ENCODE data around the gene RABAC1.
"Not testable (repeated sequence)": the region's sequence is repeated elsewhere in the genome, so short reads cannot be mapped to it uniquely, and the experiment has no call there.

RABAC1 gene

GRCh38 chr19:41917676-41918075, 41.4 kb downstream of the RABAC1 start:
- no peaks in the 10 kb centered on the region for H3K4me1 Mint-ChIP-seq
- TF ChIP-seq CTCF (IDR thresholded peaks at IDR 0.05; ENCODE audit: unreplicated experiment in 3 of 3): no peak
- no peak overlapping the region for H3K27ac Mint-ChIP-seq
- no peaks in the 10 kb centered on the region for H3K36me3 Mint-ChIP-seq (ENCODE audit: low read depth)
- peaks cover 19% of the 10 kb centered on the region for H3K27me3 Mint-ChIP-seq (ENCODE audit: low read depth)
- H3K4me3 Mint-ChIP-seq: no peak overlapping the region
- no peaks in the 10 kb centered on the region for H3K9me3 Mint-ChIP-seq

- no peak for TF ChIP-seq CTCF (IDR thresholded peaks at IDR 0.05; ENCODE audit: unreplicated experiment in 3 of 3)
- peaks cover 37% of the 10 kb centered on the region for H3K27me3 Mint-ChIP-seq (ENCODE audit: low read depth)
- H3K4me1 Mint-ChIP-seq: peaks cover 4% of the 10 kb centered on the region
- no peaks in the 10 kb centered on the region for H3K36me3 Mint-ChIP-seq (ENCODE audit: low read depth)
- H3K27ac Mint-ChIP-seq: no peak overlapping the region
- no peaks in the 10 kb centered on the region for H3K9me3 Mint-ChIP-seq
- no peak overlapping the region for H3K4me3 Mint-ChIP-seq
These were observed 43.2 kb downstream of the RABAC1 start for GRCh38 chr19:41915776-41916414.

DNA sequence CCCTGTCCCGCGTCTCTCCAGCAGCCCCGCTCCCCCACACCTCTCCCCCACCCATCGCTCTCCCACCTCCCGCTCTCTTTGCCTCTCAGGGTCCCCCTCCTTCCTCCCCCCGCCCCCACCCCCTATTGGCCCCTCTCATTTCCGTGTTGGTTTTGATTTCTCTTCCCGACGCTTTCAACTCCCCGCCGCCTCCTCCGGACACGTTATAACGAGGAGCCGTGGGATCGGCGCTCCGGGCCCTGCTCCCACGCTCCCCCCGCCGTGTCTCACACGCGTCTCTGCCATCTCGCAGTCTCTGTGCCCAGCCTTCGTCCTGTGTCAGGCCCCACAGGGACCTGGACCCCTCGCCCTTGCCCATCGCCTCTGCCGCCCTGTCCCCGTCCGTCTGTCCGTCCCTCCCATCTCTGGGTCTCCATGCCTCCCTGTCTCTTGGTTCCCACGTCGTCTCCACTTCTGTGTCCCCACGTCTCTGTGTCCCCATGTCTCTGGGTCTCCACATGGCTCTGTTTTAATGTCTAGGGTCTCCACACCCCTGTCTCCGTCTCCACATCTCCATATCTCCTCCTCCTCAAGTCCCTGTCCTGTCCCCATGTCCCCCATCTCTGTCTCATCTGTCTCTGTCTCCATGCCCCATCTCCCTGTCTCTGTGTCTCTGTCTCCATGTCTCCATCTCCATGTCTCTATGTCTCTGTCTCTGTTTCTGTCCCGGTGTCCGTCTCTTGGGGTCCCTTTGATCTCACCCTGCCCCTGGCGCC, 43.9 kb downstream of the RABAC1 start:
- H3K27me3 Mint-ChIP-seq (ENCODE audit: low read depth): peaks cover 44% of the 10 kb centered on the region
- no peaks in the 10 kb centered on the region for H3K9me3 Mint-ChIP-seq
- no peaks in the 10 kb centered on the region for H3K36me3 Mint-ChIP-seq (ENCODE audit: low read depth)
- H3K4me1 Mint-ChIP-seq: peaks cover 4% of the 10 kb centered on the region
- no peak for TF ChIP-seq CTCF (IDR thresholded peaks at IDR 0.05; ENCODE audit: unreplicated experiment in 3 of 3)
- H3K4me3 Mint-ChIP-seq: no peak overlapping the region
- H3K27ac Mint-ChIP-seq: no peak overlapping the region

- H3K4me1 Mint-ChIP-seq; H3K27ac Mint-ChIP-seq; H3K9me3 Mint-ChIP-seq; H3K36me3 Mint-ChIP-seq (ENCODE audit: low read depth): not testable (repeated sequence)
- peak overlapping the region in 1 of 3 experiments; percentile 18 for H3K4me3 Mint-ChIP-seq
- peaks cover 48% of the 10 kb centered on the region for H3K27me3 Mint-ChIP-seq (ENCODE audit: low read depth)
These were observed 44.7 kb downstream of the RABAC1 start for GRCh38 chr19:41914424-41914834.

DNA sequence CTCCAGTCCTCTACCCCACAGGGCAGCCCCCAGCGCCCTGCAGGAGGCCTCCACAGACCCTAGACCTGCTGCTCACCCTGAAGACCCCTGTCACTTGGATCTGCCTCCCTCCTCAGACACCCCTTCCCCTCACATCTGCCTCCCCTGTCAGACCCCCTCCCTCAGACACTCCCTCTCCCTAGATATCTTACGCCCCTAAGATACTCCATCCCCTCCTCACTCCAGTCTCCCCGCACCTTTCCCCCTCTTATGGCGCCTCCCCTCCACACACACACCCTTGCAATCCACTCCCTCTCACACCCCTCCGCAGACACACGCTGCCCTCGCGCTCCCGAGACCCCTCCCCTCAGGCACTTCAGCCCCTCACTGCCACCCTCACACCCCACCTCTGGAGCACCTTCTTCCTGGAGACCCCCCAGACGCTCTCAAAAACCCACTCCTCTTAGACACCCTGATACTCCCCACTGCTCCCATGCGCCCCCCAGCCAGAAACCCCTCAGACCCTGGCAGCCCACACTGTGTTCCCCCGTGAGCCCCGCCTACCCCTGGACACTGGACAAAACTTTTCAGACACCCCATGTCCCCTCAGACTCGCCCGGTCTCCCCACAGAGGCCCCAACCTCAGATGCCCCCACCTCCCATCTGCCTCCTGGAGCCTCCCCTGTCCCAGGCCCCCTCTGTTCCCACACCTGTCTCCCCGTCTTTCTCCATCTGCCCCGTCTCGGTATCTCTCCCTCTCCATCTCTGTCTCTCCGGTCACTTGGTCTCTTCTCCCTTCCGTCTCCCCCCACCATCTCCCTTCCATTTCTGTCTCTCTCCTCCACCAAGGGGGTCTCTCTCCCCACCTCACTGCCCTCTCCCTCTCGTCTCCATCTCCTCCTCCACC, 45.3 kb downstream of the RABAC1 start:
- Mint-ChIP-seq H3K4me3 (peak overlapping the region in 1 of 3 experiments; percentile 18), H3K27ac (no peak overlapping the region), H3K27me3 (ENCODE audit: low read depth) (peaks cover 53% of the 10 kb centered on the region), H3K4me1 (peaks cover 4% of the 10 kb centered on the region), H3K36me3 (ENCODE audit: low read depth) (no peaks in the 10 kb centered on the region), H3K9me3 (no peaks in the 10 kb centered on the region)
- no peak for TF ChIP-seq CTCF (IDR thresholded peaks at IDR 0.05; ENCODE audit: unreplicated experiment in 3 of 3)

GRCh38 chr19:41912899-41913537, 46.1 kb downstream of the RABAC1 start:
- no peak overlapping the region for H3K27ac Mint-ChIP-seq
- peaks cover 4% of the 10 kb centered on the region for H3K4me1 Mint-ChIP-seq
- peaks cover 53% of the 10 kb centered on the region for H3K27me3 Mint-ChIP-seq (ENCODE audit: low read depth)
- TF ChIP-seq CTCF (IDR thresholded peaks at IDR 0.05; ENCODE audit: unreplicated experiment in 3 of 3): no peak
- H3K9me3 Mint-ChIP-seq: no peaks in the 10 kb centered on the region
- H3K4me3 Mint-ChIP-seq: peak overlapping the region in 1 of 3 experiments; percentile 55
- no peaks in the 10 kb centered on the region for H3K36me3 Mint-ChIP-seq (ENCODE audit: low read depth)
